GM18951 (cell line): ENCODE results near the gene ZNF426.
"Not testable (repeated sequence)": the region's sequence is repeated elsewhere in the genome, so short reads cannot be mapped to it uniquely, and the experiment has no call there.

Experiments
- POLR2A ChIP-seq: IDR thresholded peaks from 4 replicates; pipeline ENCODE4 v1.6.1; 2011; ENCODE audit warnings: mild to moderate bottlenecking; ENCODE audit not compliant: insufficient read length, insufficient read depth; ENCODE audit errors: extremely low read depth
- in situ Hi-C: fragments of 300-500 bp; cut with MboI; formaldehyde crosslinking; loops from one replicate; pipeline ENCODE4 v1.12.0; 2022; ENCODE audit warnings: low sequenced_read_pairs, mixed read lengths, inconsistent platforms; ENCODE audit not compliant: unreplicated experiment

ZNF426 gene

DNA sequence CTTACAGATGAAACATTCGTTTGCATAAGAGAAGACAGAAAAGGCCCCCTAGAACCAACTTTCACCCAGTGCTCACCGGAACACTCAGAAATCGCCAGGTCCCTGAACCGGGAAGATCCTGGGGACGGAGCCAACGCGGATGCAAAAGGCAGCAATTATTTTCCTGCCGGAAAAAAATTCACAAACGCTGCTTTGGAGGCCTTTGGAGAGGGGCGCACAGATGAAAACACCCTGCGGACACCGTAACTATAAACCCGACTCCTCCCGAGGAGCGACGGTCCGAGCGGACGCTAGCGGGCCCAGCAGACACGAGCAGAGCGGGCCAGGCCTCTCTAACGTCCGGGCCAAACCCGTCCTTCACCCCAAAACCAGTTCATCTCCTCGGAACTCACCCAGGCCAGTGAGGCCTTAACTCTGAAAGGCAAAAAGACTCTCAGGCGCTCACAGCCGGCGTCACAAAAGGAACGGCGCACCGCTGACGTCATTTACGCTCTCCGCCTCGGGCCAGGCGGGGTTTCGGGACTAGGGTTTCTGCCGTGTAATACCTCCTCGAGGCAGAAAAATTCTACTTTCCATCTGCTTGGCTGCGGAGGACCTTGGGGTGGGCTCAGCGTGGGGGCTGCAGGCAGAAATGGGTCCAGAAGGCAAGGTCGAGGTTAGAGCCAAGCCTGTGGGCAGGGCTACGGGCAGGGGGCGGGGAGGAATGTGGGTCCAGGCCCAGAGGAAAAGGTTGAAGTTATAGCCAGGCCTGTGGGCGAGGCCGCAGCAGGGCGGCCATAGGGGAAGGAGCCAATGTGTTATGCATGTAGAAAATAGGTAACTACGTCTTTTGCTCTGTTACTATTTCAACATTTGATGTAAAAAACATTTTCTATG lies at the start of gene ZNF426:
Gene ZNF426, minus strand, starts transcription at position 463 of the 876 bp plus-strand sequence. CDS start 2,413 bp downstream, outside the sequence.
- TF ChIP-seq POLR2A: peak; percentile 64
- in situ Hi-C loops: no loop called here

DNA sequence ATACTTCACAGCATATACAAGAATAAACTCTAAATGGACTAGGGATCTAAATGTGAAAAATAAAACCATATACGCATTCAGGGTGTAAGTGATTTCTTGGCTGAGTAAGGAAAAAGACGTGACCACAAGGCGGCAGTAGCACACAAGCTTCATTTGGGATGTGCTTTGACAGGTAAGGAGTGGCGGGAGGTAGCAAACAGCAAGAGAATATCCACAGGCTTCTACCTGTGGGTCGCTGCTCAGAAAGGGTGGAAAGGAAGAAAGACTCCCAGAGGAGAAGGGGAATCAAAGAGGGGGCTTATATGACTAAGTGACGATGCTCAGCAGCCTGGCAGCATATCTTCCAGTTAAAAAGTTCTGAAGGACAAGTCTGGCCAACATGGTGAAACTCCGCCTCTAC lies 48.3 kb upstream of the ZNF426 start:
- in situ Hi-C loops: no loop called here
- TF ChIP-seq POLR2A: no peak

DNA sequence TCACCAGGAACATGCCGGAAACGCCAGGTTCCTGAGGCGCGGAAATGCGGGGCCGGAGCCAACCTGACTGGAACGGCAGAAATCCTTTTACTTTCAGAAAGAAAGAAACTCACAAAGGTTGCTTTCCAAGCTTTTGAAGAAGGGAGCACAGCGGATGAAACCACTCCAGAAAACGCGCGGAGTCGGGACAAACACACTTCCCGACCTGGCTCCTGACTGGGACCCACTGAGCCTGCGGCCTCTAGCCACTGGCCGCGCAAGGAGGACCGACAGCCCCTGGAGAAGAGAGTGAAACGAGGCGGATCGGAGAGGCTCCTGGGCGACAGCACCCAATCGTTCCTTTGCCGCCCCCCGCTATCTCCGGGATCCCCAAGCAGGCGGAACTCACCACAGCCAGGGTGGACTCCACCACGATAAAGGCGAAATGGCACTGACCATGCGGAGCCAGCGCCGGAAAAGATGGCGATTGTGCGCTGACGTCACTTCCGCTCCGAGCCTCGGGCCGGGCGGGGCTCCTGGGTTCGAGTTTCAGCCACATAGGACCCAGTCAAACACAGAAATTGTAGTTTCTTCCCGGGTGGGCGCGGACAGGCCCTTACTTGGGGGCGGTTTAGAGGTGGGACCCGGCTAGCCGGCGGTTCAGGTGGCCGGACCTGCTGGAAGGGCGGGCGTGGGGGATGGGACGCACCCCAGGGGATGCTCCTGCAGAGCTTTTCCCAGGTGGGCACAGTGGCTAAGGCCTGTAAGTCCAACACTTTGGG lies 45.8 kb upstream of the ZNF426 start, which contains the start of gene ZNF121:
Gene ZNF121, minus strand, starts transcription at position 432 of the 761 bp plus-strand sequence. CDS start 16,407 bp downstream, outside the sequence.
- peak; percentile 91 for TF ChIP-seq POLR2A
- in situ Hi-C loops: no loop called here

DNA sequence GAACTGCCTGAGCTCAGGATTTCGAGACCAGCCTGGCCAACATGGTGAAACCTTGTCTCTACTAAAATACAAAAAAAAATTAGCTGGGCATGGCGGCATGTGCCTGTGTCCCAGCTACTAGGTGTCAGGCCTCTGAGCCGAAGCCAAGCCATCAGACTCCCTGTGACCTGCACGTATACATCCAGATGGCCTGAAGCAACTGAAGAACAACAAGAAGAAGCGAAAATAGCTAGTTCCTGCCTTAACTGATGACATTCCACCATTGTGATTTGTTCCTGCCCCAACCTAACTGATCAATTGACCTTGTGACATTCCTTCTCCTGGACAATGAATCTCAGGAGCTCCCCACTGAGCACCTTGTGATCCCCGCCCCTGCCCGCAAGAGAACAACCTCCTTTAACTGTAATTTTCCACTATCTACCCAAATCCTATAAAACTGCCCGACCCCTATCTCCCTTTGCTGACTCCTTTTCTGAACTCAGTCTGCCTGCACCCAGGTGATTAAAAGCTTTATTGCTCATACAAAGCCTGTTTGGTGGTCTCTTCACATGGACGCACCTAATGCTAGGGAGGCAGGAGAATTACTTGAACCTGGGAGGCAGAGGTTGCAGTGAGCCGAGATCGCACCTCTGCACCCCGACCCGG lies 43.8 kb upstream of the ZNF426 start:
- in situ Hi-C loops: not testable (repeated sequence)

DNA sequence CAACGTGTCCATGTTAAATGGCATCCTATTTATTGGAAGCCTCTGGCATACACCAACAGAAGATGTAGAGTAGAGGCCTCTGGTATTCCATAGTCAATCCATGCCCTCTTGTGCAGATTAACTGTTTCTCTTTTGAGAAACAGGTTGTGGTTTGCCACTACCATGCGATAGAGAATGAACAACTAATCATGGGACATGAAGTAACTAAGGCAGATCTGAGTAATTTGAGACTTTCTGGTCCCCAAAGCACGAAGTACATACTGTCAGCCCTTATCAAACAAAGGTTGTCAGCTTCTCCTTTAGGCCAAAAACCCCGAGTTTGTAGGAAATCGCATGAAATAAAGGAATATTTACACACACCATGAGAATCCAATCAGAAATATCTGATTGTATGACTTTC lies 42.3 kb upstream of the ZNF426 start:
- TF ChIP-seq POLR2A: no peak
- in situ Hi-C loops: no loop called here

DNA sequence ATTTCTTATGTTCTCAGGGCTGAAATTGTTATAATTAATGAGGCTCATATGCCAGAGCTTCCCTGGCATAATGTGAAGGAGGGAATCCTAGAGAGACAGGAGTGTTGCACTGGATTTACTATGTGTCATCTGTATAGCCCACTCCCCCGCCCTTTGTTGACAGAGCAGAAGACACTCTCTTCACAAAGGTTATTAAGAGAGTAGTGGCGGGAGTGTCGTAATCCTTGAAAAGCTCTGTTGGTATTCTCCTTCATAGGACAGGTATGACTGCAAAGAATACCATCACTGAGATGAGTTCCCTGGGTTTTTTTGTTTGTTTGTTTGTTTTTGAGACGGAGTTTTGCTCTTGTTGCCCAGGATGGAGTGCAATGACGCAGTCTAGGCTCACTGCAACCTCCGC lies 31.8 kb upstream of the ZNF426 start:
- TF ChIP-seq POLR2A: no peak
- in situ Hi-C loops: no loop called here

DNA sequence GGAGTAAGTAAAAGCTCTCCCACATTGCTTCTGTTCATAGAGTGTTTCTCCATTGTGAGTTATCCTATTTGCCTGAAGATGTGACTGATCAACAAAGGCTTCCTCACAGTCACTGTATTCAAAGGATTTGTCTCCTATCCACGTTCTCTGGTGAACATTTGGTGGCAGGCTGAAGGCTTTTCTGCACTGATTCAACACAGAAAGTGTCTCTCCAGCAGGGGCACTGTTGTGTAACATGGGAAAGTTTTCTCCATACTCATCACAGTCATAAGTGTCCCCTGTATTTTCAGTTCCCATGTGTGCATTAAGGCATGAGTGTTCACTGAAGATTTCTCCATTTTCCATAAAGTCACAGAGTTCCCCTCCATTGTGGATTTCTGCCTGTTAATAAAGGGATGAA lies 28.3 kb upstream of the ZNF426 start:
- no peak for TF ChIP-seq POLR2A
- in situ Hi-C loops: no loop called here

DNA sequence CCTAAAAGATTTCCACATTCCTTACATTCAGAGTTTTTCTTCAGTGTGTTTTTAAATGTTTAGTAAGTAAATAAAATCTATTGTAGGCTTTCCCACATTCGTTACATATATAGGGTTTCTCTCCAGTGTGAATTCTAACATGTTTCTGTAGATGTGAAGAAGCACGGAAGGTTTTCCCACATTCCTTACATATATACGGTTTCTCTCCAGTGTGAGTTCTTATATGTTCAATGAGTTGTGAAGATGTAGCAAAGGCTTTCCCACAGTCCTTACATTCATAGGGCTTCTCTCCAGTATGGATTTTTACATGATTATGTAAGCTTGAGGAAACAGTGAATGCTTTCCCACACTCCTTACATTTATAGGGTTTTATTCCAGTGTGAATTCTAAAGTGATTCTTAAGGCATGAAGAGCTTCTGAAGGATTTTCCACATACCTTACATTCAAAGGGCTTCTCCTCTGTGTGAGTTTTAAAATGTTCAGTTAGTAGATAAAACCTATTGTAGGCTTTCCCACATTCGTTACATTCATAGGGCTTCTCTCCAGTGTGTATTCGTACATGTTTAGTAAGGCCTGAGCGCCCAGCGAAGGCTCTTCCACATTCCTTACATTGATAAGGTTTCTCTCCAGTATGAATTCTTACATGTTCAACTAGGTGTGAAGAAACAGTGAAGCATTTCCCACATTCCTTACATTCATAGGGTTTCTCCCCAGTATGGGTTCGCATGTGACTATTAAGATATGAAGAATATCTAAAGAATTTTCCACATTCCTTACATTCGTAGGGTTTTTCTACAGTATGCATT lies 27.7 kb upstream of the ZNF426 start:
- in situ Hi-C loops: no loop called here
- no peak for TF ChIP-seq POLR2A

DNA sequence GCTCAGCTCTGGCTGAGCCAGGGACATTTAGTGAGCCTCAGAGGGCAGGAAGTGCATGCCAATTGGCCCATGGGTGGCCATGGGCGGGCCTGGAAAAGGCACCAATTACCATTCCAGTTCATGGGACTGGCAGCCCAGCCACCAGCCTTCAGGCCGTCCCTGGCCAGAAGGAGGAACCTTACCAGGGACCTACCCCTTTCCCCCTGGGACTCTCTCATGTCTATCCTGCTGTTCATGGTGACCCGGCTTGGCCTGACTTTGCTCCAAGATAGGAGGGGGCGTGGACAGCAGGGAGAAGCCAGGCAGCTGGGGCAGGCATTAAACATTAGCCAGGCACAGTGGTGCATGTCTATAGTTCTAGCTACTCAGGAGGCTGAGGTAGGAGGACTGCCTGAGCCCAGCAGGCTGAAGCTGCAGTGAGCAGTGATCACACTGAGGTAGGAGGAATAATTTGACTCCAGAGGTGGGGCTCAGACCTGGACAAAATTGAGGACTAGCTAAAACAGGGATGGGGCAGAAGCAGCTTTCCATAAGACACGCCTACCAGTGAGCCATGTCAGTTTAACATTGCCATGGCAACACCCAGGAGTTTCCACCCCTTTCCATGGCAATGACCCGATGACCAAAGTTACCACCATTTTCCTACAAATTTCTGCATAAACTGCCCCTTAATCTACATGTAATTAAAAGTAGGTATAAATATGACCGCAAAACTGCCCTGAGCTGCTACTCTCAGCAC lies 14.3 kb upstream of the ZNF426 start:
- in situ Hi-C loops: no loop called here
- TF ChIP-seq POLR2A: no peak

DNA sequence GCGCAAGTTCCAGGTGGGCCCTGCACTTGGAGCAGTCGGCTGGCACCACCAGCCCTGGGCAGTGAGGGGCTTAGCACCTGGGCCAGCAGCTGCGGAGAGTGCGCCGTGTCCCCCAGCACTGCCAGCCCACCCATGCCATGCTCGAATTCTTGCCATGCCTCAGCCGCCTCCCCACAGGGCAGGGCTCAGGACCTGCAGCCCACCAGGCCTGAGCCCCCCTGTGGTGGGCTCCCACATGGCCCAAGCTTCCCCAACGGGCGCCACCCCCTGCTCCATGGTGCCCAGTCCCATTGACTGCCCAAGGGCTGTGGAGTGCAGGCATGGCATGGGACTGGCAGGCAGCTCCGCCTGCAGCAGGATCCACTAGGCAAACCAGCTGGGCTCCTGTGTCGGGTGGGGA lies 9.4 kb upstream of the ZNF426 start:
- no peak for TF ChIP-seq POLR2A
- in situ Hi-C loops: no loop called here

DNA sequence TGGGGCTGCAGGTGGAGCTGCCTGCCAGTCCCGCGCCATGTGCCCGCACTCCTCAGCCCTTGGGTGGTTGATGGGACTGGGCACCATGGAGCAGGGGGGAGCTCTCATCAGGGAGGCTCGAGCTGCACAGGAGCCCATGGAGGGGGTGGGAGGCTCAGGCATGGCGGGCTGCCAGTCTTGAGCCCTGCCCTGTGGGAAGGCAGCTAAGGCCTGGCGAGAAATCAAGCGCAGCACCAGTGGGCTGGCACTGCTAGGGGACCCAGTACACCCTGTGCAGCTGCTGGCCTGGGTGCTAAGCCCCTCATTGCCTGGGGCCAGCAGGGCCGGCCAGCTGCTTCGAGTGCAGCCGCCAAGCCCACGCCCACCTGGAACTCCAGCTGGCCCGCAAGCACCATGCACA lies 2.8 kb upstream of the ZNF426 start:
- in situ Hi-C loops: not testable (repeated sequence)

DNA sequence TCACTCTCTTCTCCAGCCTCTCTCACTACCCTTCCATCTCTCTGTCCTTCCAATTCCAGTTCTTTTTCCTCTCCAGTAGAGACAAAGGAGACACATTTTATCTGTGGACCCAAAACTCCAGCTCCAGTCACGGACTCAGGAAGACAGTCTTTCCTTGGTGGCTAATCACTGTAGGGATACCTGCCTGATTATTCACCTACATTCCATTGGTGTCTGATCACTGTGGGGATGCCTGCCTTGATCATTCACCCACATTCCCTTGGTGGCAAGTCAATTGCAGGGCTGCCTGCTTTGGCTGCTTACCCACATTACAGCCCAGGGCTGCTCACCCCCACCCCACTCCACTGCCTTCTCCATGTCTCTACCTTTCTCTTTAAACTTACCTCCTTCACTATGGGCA lies 1.5 kb upstream of the ZNF426 start:
- in situ Hi-C loops: not testable (repeated sequence)

DNA sequence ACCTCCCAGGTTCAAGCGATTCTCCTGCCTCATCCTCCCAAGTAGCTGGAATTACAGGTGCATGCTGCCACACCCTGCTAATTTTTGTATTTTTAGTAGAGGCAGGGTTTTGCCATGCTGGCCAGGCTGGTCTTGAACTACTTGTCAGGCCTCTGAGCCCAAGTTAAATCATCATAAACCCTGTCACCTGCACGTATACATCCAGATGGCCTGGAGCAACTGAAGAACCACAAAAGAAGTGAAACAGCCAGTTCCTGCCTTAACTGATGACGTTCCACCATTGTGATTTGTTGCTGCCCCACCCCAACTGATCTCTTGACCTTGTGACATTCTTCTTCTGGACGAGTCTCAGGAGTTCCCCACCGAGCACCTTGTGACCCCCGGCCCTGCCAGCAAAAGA lies 756 bp upstream of the ZNF426 start:
- in situ Hi-C loops: not testable (repeated sequence)
